Hematopoietic multipotent progenitor cell treated with erythropoietin and hydrocortisone succinate and interleukin-3 and kit ligand, for 17 days (in vitro differentiated cells): Measurements from ENCODE around the gene LMX1B.

Experiments
- DNase-seq: peaks from one replicate; pipeline ENCODE4 v3.0.0-alpha.2; 2015; ENCODE audit warnings: low spot score

LMX1B gene

DNA sequence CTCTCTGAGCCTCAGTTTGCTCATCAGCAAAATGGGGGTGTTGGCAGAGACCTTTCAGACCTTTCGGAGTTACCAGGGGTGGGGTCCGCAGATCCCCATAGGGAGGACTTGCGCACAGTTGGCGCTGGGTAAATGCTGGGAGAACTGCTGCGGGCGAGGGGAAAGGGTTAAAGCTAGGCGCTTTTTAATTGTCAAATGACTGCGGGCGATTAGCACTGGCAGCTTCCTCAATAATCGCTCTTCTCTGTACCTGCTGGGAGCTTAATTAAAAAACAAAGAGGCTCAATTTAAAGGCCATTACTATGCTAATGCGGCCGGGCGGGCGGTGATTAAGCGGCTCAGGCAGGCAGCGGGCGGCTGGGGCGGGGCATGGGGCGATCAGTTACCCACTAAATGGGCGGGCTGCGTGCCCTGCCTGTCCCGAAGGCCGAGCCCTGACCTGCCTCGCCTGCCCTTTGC is 63.0 kb downstream of the LMX1B start:
- no peak for DNase-seq

DNA sequence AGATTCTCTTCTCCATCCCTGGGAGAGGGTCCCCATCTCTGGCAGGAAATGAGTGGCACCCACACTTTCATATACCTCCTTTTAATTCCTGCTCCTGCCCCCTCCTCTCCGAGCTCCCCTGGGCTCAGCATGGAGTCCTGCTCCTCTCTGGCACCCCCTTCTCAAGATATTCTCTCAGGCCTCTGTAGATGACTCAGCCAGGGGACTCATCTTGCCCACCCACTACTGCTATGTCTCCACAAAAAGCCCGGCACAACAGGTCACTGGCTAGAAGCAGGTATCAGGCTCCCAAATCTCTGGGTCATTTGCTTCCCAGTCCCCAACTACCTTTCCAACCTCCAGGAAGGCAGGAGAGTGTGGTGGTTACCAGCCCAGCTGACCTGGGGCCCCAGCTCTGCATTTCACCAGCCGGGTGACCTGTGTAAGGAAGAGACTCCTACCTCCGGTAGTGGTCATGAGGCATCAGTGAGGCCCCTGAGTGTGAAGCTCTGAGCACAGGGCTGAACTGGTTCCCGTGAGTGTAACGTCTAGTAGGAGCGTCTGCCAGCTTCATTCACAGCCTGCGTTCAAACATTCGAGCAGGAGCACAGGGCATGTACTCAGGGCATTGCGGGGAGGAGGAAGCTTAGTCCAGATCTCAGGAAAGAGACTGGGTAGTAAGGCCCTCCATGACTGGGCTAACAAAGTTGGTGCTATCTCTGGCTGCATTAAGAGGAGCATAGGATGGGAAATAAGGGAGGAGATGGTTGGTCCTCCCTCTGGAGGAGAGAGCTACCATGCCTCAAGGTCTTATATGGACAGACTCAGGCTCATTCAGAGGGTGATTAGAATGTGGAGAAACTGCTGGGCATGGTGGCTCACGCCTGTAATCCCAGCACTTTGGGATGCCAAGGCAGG is 63.7 kb downstream of the LMX1B start:
- no peak for DNase-seq

DNA sequence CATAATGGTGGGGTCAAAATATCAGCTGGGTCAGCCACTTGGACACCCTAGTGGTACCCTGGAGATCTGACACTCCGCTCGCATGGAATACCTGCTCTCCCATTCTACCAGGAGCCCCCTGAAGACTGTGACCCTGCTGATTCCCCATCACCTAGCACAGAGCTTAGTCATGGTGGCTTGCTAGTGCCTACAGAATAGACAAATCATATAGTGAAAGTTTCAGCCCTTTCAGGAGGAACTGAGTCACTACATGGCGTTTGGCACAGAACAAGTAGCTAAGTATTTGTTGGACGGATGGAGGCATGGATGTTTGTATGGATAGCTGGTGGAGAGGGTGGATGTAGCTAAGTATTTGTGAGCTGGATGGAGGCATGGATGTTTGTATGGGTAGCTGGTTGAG is 65.3 kb downstream of the LMX1B start:
- no peak for DNase-seq

DNA sequence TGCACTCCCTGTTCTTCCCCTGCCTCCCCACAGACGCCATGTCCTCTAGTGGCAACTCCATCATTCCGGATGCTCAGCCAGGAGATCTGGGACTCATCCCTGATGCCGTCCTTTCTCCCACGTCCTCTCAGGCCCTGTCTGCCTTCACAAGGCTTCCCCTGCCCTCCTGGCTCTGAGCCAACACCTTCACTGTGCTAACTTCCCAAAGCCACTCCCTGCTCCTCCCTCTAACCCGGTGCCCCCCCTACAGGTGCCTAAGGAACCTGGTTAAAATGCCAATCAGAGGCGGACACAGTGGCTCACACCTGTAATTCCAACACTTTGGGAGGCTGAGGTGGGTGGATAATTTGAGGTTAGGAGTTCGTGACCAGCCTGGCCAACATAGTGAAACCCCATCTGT is 67.6 kb downstream of the LMX1B start:
- no peak for DNase-seq

DNA sequence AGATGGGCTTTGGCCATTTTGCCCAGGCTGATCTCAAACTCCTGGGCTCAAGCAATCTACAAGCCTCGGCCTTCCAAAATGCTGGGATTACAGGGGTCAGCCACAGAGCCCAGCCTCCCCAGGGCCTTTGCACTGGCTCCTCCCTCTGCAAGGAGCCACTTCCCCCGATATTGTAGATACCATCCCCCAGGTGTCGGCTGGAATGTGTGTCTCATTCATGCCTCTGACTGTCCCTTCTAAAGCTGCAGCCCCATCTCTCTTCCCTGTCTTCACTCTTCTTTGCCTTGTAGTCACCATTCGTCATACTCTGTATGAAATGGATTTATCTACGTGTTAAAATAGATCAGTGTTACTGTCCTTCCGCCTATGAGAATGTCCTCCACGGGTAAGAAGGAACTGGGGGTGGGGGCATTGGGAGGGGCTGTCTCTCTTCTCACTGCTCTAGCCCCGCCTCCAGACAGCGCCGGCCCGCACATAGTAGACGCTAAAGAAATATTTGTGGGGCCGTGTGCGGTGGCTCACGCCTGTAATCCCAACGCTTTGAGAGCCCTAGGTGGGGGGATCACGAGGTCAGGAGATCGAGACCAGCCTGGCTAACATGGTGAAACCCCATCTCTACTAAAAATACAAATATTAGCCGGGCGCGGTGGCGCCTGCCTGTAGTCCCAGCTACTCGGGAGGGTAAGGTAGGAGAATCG is 68.5 kb downstream of the LMX1B start:
- no peak for DNase-seq

DNA sequence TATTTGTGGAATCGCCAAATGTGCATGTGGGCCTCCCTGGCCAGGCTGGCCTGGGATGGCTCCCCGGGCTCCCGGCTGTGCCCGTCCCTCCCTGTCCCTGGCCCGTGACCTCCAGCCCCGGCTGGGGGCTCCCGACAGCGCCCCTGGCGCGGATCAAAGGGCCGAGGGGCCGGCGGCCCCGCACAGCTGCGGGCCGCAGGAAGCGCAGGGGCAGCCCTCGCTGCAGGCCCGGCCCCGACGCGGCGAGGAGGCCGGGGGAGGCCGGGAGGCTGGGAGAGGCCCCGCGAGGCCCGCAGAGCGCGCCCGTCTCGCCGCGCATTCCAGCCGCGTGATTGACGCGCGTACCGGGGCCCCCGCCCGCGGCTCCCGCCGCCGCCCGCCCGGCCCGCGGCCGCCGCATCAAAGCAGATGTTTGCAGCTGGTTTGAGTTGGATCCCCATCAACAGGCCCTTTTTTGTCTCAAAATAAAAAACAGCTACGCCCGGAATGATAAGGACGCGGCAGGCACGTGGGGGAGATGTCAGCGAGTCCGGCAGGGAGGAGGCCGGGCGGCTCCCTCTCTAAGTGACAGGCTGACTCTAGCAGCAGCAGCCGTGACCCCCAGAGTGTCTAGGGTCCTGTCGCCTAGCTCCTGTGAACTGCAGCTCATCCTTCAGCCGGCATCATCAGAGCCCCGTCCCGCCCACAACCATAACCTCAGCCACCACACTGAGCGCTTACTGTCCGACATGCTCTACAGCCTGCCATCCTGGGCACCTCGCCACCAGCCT is 69.4 kb downstream of the LMX1B start:
- DNase-seq, result no peak

DNA sequence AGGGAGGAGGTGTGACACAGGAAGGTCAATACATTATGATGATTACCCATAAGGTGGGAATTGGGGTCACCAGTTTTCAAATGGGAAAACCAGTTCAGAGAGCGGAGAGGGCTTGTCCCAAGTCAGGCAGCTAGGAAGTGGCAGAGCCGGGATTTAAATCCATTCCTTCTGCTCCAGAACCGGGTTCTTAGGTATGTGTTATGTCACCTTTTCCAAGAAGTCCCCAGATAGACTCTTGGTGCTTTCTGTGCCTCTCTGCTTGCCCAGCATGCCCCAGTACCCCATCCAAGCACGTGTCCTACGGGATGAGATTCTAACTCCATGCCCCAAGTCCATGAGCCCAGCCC is 69.9 kb downstream of the LMX1B start:
- DNase-seq, result no peak

DNA sequence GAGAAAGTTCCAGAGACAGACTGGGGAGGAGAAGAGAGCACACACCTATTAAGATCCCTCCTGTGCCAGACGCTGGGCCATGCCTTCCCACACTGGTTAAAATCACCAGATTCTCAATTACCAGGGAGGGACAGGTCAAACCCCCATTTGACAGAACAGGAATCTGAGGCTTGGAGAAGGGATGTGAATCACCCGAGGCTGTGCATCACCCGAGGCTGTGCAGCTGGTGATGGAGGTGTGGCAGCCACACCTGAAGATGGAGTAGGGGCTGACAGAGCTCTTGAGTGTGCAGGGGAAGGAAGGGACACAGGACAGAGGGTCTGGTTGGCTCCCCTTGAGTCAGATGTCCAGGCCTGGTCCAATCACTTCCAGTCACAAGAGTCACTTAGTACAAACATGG is 70.6 kb downstream of the LMX1B start:
- DNase-seq, result no peak

DNA sequence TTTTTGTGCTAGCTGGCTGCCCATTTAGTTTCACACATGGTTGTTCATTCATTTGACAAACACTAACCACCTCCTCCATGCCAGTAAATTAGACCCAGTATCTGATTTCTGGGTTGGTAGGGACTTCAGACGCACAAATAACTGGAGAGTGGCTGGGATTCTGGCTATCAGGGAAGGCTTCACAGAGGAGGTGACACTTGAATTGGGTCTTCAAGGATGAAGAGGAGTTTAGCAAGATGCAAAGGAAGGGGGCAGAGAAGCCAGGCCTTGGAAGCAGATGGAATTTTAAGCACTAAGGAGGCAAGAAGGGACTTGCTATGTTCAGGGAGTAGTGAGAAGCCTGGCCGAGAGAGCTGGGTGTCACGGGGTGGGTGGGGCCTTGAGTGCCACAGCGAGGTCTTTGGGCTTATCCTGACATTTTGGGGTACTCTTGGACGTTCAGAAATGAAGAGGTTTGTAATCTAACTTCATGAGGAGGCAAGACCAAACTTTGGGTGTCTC is 71.3 kb downstream of the LMX1B start:
- no peak for DNase-seq

DNA sequence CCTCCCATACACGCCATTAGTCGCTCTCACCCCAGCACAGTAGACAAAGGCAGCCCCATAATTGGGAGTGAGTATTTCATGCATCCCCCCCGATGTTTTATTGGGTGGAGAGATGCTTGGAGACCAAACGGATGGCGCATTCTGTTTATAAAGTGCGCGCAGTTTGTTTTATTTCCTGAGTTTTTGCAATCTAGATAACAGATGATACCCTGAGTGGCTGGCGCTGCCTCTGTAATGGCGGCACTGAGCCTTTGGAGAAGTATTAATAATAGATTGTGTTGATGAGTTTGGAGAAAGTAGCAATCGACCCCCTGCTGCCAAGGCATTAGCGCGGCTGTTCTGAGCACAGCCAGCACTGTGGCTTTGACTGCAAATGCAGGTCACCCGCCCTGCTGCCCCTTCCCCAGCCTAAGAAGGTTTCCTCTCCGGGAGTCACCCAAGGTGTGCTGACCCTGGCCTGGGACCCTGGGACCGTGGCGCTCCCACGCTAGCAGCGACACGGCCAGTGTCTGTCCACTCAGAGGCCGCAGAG is 74.3 kb downstream of the LMX1B start:
- no peak for DNase-seq

DNA sequence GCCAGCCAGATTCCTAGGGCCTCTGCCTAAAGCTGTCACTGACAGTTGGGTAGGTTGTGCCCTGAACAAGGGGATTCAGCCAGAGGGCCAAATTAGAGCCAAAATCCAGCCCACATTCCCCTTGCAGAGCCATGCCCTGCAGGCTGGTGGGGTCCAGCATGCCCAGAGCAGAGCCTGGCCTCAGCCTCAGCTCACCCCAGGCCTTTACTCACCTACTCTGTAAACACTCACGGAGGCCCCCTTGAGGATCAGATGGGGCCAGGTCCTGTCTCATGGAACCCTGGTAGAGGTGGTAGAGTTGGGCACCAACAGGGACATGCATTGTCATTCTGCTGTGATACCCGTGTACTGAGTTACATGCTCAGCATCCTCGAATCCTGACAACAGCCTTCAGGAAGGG is 74.9 kb downstream of the LMX1B start:
- no peak for DNase-seq

DNA sequence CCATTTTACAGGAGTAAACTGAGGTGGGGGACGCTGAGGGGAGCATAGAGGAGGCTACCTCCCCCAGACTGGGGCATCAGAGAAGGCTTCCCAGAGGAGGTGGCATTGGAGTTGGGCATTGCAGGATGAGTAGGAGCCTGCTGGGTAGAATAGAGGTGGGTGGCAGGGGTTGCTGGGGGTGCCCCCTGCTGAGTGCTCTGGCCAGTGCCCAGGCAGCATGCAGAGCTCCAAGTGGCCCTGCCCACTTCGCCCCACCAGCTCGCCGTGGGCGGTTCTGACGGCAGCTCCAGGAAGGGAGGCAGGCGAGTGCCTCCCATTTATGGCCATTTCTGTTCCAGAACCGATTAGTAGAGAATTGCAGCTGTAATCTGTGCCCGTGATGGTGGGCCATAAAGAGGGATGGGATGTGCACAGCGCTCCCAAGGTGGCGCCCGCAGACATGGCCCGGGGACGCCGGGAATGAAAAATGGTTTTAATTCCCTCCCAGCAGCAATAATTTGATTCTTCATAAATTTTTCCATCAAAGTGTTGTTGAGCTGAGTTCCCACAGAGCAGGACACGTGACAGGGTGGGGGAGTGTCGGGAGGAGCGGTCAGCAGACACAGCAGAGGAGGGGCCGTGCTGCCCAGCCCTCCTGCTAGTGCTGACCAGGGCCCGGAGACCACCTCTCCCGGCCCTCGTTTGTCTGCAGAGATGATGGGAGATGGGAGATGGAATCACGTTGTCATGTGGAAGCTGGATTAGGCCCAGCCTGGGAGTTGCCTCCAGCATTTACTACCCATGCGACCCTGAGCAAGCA is 75.5 kb downstream of the LMX1B start:
- no peak for DNase-seq

DNA sequence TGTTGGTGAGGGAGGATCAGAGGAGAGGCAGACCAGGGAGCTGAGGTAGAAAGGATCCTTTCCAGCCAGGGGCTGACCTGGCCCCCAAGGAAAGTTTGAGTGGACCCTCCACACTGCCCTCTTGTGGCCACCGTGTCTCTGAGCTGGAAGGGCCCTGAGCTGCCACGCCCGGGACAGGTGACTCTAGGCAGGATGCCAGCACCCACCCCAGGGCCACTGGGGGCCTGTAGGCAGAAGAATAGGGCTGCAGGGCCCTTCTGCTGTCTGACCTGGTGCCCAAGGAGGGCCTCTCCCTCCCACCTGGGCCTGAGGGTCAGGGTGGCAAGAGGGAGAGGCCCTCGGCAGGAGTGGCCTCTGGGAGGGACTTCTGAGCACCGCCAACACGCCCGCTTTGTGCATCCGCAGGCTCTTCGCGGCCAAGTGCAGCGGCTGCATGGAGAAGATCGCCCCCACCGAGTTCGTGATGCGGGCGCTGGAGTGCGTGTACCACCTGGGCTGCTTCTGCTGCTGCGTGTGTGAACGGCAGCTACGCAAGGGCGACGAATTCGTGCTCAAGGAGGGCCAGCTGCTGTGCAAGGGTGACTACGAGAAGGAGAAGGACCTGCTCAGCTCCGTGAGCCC is 76.8 kb downstream of the LMX1B start:
- no peak for DNase-seq

DNA sequence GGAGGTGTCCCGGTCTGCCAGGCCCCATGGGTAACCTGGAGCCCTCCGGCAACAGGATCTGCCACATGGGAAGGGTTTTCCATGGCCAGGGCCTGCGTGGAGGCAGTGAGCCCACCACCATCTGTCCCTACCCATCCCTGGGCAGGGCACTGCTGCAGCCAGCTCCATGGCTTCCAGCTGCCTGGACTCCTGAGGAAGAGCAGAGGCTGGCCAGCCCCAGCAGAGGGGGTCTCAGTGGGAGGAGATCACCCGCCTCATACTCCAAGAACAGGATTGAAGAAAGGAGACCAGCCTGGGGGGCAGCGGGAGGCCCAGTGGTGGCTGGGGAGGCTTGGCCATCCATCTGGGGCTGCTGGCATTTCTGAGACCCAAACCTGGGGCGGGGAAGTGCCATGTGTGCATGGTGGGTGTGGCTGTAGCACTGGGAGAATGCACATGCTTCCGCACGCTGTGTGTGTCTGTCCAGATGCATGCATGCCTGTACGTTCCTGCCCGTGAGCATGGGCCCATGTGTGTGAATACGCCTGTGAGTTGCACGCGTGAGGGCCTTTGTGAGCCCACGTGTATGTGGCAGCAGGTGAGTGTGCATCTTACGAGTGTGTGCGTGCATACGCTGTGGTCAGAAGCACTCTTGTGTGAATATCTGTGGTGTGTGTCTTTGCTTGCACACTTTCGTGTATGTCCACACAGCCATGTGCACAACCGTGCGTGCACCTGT is 78.5 kb downstream of the LMX1B start:
- no peak for DNase-seq

DNA sequence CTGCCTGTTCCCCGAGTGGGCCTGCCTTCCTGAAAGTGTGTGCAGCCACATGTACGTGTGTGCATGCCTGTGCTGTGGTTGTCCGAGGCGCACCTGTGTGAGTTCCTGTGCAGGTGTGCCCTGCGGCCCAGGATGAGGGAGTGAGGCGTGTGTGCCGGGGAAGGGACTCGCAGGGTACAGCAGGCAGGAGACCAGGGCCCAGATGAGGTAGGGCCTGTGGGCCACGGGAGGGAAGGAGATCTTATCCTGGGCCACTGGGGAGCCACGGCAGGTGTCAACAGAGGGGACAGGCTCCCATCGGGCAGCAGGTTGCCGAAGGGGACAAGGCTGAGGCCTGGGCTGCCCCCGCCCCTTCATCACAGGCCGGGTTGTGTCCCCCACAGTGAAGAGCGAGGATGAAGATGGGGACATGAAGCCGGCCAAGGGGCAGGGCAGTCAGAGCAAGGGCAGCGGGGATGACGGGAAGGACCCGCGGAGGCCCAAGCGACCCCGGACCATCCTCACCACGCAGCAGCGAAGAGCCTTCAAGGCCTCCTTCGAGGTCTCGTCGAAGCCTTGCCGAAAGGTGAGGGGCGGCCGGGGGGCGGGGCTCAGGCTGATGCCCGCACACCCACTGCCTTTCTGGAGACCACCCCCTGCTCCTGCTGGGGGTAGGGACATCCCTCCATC is 79.2 kb downstream of the LMX1B start:
- no peak for DNase-seq

DNA sequence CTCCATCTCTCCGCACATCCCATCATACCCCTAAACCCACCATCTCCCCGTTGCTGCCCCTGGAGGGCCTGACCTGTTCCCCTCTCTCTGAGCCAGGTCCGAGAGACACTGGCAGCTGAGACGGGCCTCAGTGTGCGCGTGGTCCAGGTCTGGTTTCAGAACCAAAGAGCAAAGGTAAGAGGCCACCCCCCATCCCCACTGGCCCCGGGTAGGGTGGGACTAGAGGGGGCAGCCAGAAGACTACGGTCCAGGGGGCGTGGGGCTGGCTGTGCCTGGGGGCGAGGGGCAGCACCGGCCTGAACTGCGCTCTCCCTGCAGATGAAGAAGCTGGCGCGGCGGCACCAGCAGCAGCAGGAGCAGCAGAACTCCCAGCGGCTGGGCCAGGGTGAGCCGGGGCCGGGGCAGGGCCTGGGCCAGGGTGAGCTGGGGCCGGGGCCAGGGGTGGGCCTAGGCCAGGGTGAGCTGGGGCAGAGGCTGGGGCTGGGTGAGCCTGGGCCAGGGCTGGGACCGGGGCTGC is 79.8 kb downstream of the LMX1B start:
- DNase-seq, result no peak

DNA sequence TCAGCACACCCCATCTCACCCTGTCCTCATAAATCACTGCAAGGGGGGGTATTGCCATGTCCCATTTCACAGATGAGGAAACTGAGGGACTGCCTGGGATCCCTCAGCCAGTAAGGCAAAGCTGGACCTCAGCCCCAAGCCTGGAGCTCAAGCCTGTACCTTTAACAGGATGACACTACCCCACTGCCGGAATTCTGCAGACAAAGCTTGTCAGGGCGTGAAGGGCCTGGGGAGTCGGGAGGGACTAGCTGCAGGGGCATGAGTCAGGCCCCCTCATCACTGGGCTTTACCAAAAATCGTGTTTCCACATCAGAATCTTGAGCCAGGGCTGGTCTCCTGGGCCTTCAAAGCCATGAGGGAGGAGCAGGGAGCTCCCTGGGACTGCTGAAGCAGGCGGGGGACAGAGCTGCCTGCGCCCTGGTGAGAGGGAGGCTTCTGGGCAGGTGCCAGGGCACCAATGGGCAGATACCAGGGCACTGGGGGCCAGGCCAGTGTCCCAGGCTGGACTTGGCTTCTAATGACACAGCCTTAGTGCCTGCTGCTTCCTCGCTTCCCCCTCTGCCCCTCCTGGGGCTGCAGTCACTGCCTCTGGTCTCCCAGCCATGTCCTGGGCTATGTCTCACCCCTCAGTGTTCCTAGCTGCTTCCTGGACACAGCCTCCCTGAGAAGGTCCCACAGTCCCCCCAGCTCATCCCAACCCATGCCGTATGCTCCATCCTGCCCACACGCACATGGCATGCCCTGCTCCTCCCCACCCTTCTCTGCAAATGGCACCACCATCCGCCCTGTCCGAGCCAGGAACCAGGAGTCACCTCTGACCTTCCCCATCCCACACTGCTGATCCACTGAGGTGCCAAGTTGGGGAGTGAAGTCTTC is 80.7 kb downstream of the LMX1B start:
- DNase-seq, result no peak

DNA sequence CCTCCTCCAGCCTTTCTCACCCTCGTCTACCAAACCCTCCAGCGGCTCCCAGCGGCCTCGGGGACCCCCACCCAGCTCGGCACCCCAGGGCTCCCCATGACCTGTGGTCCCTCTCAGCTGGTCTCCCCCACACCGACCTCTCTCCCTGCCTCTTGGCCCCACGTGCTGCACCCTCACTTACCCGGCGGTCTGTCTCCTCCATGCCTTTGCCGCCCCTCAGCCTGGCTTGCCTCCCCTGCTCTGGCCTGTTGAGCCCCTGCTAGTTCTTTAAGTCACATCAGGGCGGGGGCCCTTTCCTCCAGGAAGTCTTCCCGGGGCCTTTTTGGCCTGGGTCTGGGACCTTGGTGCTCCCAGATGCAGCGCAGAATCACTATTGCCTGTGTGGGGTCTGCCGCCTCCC is 81.5 kb downstream of the LMX1B start:
- DNase-seq, result no peak
